HFFc6 (cell line): Measurements from ENCODE around the gene MTERF4. TPM values are rescaled to one million over a fixed set of nuclear protein-coding genes. Genes with fewer than 3 reads are reported as not detected.

ENCODE experiments used
- DNase-seq: peaks from one replicate; pipeline ENCODE4 v3.0.0-alpha.2; 2018
- H3K27ac Mint-ChIP-seq: 2 replicates; pipeline ENCODE4 v1.8.0; 2020; ENCODE audit warnings: mild to moderate bottlenecking, mixed read lengths
- H3K27me3 Mint-ChIP-seq: 2 replicates; pipeline ENCODE4 v1.8.0; 2021; ENCODE audit warnings: mild to moderate bottlenecking, moderate library complexity, mixed read lengths; ENCODE audit not compliant: insufficient read depth
- H3K36me3 Mint-ChIP-seq: 2 replicates; pipeline ENCODE4 v1.8.0; 2021; ENCODE audit warnings: low read depth, mixed read lengths
- H3K4me1 Mint-ChIP-seq: 2 replicates; pipeline ENCODE4 v1.8.0; 2020; ENCODE audit warnings: low read depth, mixed read lengths
- H3K4me3 Mint-ChIP-seq: 2 replicates; pipeline ENCODE4 v1.8.0; 2020; ENCODE audit warnings: mild to moderate bottlenecking, moderate library complexity, mixed read lengths
- H3K9me3 Mint-ChIP-seq: 2 replicates; pipeline ENCODE4 v1.8.0; 2020; ENCODE audit warnings: mild to moderate bottlenecking, mixed read lengths
- total RNA-seq, 6 experiments: library from RNA; stranded (reverse); fragmentation: NEBNext Ultra II Directional; extraction: Animal tissue kit (Norgen Biotek cat#: 25700); gene quantifications; 2 replicates in 1 of 6; 3 replicates in 5 of 6; pipeline ENCODE4 v1.2.3, GENCODE V29; 2021
- TF ChIP-seq, protein P1 (sequence below): fragments of 200-600 bp; sonication (generic); IDR thresholded peaks from 2 replicates; pipeline ENCODE4 v1.5.0; 2021; ENCODE audit warnings: antibody characterized with exemption, mild to moderate bottlenecking

The MTERF4 gene
- total RNA-seq, 6 experiments from 2014 or later, result 17.2 to 20.6 (median 17.9) TPM

DNA sequence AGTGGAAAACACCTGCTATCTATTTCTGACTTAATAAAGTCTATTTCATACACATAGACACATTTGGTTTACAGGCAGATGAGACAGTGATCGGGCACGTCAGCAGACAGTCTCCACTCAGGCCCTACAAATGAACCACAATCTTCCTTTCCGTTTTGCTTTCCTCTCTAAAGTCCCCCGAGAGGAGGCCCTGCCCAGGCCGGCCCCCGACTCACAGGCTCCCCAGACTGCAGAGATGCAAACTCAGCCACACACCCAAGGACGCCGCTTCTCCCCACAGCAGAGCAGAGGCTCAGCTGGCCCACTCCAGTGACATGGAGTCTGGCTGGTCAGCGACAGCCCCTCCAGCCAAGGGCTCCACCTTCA lies 9.3 kb upstream of the MTERF4 start:
- no peaks in the 10 kb centered on the region for H3K9me3 Mint-ChIP-seq
- H3K36me3 Mint-ChIP-seq, result peaks cover 1% of the 10 kb centered on the region; the same call in 1 of the 2 replicates
- no peak overlapping the region for H3K4me3 Mint-ChIP-seq
- TF ChIP-seq, protein P1, sequence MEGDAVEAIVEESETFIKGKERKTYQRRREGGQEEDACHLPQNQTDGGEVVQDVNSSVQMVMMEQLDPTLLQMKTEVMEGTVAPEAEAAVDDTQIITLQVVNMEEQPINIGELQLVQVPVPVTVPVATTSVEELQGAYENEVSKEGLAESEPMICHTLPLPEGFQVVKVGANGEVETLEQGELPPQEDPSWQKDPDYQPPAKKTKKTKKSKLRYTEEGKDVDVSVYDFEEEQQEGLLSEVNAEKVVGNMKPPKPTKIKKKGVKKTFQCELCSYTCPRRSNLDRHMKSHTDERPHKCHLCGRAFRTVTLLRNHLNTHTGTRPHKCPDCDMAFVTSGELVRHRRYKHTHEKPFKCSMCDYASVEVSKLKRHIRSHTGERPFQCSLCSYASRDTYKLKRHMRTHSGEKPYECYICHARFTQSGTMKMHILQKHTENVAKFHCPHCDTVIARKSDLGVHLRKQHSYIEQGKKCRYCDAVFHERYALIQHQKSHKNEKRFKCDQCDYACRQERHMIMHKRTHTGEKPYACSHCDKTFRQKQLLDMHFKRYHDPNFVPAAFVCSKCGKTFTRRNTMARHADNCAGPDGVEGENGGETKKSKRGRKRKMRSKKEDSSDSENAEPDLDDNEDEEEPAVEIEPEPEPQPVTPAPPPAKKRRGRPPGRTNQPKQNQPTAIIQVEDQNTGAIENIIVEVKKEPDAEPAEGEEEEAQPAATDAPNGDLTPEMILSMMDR, result no peak
- no peaks in the 10 kb centered on the region; the same call in 1 of the 2 replicates for H3K27me3 Mint-ChIP-seq
- no peak for DNase-seq
- no peak overlapping the region for H3K27ac Mint-ChIP-seq
- no peaks in the 10 kb centered on the region for H3K4me1 Mint-ChIP-seq

DNA sequence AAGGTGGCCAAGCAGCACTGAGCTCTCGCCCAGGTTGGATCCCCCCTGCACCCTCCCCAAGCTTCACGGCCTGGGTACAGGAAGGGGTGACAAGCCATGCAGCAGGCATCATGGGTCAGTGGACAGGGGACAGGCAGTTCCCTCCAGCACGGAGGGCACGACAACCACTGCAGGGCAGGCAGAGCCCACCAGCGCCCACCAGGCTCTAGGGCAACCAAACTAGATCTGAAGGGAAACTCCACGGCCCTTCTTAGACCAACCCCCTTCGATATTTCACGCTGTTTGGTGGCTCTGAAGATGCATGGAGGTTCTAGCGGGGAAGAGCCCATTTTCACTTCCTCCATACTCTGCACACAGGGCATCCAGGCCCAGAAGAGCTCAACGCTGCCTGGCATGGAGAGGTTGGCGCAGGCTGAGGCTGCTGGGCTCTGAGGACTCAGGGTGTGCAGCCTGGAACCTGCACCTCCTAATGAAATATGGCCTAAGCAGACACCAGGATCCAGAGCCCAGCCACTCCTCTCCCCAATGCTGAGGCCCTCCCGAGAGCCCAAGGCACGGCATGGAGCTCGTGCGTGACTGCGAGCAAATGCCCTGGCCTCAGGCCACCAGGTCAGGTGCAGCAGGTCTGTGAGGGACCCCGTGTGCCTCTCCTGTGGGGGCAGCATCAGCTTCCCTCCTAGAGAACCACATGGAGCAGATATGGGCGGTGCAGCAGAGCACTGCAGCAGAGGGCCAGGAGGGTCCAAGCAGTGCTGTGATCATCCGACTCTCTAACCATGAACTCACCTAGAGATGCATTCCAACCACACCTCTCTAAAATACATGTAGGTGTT lies 8.7 kb upstream of the MTERF4 start:
- H3K4me3 Mint-ChIP-seq, result no peak overlapping the region
- H3K27ac Mint-ChIP-seq, result no peak overlapping the region

DNA sequence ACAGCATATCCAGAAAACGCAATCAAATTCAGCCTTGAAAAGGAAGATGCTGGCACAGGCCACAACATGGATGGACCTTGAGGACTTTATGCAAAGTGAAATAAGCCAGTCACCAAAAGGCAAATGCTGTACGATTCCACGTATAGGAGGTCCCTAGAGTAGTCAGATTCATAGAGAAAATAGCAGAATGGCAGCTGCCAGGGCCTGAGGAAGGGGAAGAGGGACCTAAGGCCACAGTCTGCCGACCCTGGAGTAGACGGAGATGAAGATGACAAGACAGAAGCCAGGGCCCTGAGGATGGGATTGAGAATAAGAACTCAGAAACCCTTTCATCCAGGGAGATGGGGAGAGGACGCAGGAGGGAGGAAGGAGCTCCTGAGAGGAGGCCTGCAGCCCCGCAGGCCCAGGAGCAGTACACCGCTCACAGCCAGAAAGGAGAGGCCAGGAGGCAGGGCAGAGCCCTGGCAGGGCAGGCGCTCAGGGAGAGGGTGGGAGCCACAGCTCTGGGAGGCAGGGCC lies 8.1 kb upstream of the MTERF4 start:
- TF ChIP-seq, protein P1, result no peak
- Mint-ChIP-seq H3K4me1 (no peaks in the 10 kb centered on the region), H3K27ac (no peak overlapping the region), H3K4me3 (no peak overlapping the region), H3K36me3 (no peaks in the 10 kb centered on the region), H3K27me3 (no peaks in the 10 kb centered on the region; the same call in 1 of the 2 replicates), H3K9me3 (no peaks in the 10 kb centered on the region)
- no peak for DNase-seq

More for the DNA sequence above, 8.7 kb upstream of the MTERF4 start:
- no peaks in the 10 kb centered on the region for H3K9me3 Mint-ChIP-seq
- no peaks in the 10 kb centered on the region; the same call in 1 of the 2 replicates for H3K27me3 Mint-ChIP-seq
- H3K4me1 Mint-ChIP-seq, result no peaks in the 10 kb centered on the region
- TF ChIP-seq, protein P1, result no peak
- DNase-seq, result no peak
- H3K36me3 Mint-ChIP-seq, result no peaks in the 10 kb centered on the region

DNA sequence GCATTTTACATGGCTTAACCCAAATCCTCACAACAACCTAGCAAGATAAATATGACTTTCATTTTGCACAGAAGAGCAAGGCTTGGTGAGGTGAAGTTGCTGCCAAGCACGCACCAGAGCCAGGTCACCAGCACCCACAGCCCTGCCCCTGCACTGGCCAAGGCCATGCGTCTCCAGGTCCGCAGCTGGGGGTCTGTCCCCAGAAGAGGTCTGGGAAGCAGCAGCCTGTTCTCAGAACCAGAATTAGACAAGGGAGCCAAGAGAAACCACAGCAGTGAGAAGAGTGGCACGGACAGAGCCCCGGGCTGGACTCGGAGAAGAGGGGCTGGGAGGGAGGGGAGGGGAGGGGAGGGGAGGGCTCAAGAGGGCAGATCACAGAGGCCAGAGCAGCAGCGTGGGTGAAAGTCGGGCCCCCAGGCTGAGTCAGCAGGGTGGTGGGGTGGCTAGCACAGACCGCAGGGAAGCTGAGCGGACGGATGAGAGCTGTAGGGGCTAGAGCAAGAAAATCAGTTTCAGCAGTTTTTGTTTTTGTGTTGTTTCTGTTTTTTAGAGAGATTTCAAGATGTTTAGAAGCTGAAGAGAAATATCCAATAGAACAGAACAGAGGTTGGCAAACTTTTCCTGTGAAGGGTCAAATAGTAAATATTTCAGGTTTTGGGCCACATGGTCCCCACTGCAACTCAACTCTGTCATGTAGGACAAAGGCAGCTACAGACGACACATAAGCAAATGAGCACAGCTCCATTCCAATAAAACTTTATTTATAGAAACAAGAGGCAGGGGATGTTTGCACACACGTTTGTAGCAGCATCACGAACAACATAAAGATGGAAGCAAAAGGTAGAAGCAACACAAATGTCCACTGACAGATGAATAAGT lies 7.4 kb upstream of the MTERF4 start:
- no peak overlapping the region for H3K4me3 Mint-ChIP-seq
- no peaks in the 10 kb centered on the region for H3K9me3 Mint-ChIP-seq
- no peaks in the 10 kb centered on the region for H3K36me3 Mint-ChIP-seq
- DNase-seq, result no peak
- no peaks in the 10 kb centered on the region for H3K4me1 Mint-ChIP-seq
- H3K27me3 Mint-ChIP-seq, result no peaks in the 10 kb centered on the region; the same call in 1 of the 2 replicates
- TF ChIP-seq, protein P1, result no peak
- no peak overlapping the region for H3K27ac Mint-ChIP-seq
